Activated CD4-positive, alpha-beta T cell treated with anti-CD3 and anti-CD28 coated beads, Interleukin-2, Interleukin-6, amounts not matched to agents 100 ng/mL and 50 ng/mL, durations not matched to agents 16 hours and 8 hours (primary cell): ENCODE measurements around the gene DBF4.
"Not testable (repeated sequence)": the region's sequence is repeated elsewhere in the genome, so short reads cannot be mapped to it uniquely, and the experiment has no call there.

Experiments
- DNase-seq: peaks from one replicate; pipeline ENCODE4 v3.0.0-alpha.2; 2020

The DBF4 gene

GRCh38 chr7:87876040-87876868 is at the start of gene DBF4, which contains the start of gene SLC25A40:
TSS of gene DBF4 (plus strand) at chr7:87876493. CDS start at chr7:87876733, 240 bp downstream.
TSS of gene SLC25A40 (minus strand) at chr7:87876360. CDS start at chr7:87858727, 17,633 bp downstream.
- DNase-seq, result peak; percentile 97

DNA sequence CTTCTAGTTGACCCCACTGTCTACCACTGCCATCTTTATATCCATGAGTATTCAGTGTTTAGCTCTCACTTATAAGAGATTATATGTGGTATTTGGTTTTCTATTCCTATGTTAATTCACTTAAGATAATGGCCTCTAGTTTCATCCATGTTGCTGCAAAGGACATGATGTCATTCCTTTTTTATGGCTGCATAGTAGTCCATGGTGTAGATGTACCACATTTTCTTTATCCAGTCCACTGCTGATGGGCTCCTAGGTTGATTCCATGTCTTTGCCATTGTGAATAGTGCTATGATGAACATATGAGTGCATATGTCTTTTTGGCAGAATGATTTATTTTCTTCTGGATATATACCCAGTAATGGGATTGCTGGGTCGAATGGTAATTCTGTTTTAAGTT is 47.9 kb upstream of the DBF4 start:
- DNase-seq, result not testable (repeated sequence)

DNA sequence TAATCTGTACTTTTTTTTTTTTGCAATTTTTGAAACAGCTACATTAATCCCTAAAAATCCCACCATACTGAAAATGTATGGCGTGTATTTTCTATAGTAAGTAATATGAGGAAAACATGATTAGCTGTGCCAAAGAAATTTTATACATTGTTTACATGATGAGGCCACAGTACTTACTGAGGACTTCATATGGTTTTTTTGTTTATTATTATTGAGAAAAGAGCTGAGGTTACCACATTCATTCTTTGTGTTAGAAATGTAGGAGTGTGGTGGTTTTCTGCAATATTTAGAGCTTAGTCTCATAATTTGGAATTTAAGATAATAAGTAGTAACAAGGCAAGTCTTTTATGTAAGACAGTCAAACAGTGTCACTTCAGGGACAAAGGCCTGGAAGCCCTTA is 45.2 kb upstream of the DBF4 start:
- no peak for DNase-seq

GRCh38 chr7:87833130-87833529 is 43.2 kb upstream of the DBF4 start:
- DNase-seq, result no peak

DNA sequence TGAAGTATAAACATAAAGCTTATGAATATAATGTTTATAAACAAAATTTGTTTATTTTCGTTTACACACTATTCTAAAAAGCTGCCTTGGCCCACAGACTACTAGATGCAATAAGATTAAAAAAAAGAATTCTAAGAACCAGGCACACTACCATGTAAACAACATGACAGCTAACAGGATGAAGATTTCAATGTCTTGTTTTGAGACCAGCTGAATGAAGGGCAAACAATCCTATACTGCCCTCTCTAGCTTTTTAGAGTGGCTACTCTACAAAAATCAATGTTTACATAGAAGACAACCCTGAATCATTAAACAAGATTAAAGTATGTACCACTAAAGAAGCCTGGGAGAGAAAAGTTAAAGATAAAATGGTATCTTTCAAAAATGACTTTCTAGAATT is 38.7 kb upstream of the DBF4 start:
- no peak for DNase-seq

- no peak for DNase-seq
Observed at GRCh38 chr7:87850836-87851593, 25.3 kb upstream of the DBF4 start.

- DNase-seq, result no peak
Observed at GRCh38 chr7:87852306-87852705, 24.0 kb upstream of the DBF4 start.

GRCh38 chr7:87853237-87853864 is 22.9 kb upstream of the DBF4 start:
- no peak for DNase-seq

DNA sequence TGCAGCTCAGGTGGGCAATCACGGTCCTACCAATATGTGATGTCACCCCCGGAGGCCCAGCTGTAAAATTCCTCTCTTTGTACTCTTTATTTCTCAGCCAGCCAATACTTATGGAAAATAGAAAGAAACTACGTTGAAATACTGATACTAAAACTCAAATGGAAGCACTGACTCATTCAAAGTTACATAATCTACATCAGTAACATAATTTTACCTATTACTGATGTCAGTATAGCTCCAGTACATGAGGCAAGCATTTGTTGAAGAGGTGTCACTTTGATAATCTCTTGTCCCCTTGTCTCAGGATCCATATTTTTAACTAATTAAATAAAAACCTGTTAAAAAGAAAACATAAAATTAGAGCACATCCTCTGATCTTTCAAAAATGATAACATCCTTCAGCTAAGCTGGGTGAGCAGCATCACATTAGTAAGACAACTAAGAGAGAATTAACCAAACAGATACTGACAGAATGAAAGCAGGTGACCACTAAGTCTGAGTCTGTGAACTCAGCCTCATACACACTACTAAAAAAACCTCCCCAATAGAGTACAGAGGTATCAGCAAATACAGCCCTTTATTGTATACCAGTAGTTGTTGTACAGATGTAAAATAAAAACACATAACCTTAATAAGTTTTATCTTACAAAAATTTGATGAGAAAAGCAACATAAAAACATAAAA is 17.7 kb upstream of the DBF4 start:
- no peak for DNase-seq

DNA sequence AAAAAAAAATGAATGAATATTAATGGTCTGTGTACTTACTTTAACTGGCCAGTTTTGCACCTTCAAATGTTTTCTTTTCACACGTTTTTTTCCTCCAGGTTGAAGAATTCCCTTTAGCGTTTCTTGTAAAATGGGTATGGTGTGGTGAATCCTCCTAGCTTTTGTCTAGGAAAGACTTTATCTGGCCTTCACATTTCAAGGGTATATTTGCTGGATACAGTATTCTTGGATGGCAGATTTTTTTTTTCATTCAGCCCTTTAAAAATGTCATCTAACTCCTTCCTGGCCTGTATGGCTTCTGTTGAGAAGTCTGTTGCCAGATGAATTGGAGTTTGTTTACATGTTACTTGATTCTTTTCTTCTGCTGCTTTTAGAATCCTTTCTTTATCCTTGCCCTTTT is 10.2 kb upstream of the DBF4 start:
- no peak for DNase-seq

DNA sequence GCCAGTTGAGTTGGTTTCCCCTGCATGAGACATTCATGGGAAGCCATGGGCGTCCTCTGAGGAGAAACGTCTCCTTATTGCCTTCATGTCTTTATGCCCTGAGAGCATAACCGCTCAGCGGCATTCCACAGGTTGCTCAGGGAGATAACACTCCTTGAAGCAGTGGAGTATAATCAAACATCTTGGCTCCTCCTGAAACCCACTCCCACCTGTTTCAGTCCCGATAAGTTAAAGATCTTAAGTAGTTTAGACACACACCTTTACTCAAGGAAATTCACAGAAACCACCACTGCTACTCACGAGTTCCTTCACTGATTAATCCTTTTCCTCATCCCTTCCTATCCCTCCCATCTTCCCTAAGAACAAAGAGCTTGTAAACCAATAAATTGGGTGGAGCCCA is 9.8 kb upstream of the DBF4 start:
- not testable (repeated sequence) for DNase-seq

DNA sequence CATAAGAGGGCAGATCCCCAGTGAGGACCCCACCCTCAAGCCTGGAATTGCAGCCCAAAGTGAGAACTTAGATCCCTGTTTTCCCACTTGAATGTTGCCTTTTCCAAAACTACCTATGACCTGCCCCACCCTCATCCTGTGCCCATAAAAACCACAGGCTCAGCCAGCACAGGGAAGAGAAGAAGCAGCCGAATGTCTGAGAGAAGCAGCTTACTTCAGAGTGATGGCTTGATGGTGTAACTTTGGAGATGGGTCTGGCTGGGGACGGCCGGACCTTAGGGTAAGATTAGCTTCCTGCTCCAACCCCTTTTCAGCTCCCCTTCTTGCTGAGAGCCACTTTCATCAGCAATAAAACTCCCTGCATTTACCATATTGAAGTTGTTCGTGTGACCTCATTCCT is 5.8 kb upstream of the DBF4 start:
- no peak for DNase-seq

GRCh38 chr7:87872346-87872745 is 3.9 kb upstream of the DBF4 start:
- DNase-seq, result no peak

DNA sequence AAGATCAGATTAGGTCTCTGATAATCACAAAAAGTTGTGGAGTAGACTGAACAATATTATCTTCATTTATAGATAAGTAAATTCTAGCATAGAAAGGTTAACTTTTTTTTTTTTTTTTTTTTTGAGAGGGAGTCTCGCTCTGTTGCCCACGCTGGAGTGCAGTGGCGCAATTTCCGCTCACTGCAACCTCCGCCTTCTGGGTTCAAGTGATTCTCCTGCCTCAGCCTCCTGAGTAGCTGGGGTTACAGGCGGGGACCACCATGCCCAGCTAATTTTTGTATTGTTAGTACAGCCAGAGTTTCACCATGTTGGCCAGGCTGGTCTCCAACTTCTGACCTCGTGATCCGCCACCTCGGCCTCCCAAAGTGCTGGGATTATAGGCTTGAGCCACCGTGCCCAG is 3.0 kb upstream of the DBF4 start:
- DNase-seq, result not testable (repeated sequence)

DNA sequence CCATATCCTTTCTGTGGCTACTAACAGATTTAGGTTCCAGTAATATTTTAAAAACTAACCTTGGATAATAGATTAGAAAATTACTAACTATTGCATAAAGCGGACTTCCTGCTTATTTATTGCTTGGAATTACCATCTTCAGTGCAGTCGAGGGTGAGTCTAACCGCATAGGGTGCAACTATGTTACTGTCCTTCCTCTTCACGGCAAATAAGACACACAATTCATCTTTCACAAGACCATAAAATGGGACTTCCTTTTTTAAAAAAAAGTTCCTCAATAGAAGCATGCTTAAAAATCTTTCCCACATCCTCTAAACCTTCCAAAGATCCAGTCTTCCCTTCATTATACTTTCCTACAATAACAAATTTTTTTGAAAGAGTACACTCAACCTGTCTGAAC is 2.2 kb upstream of the DBF4 start:
- no peak for DNase-seq

- peak; percentile 10 for DNase-seq
Observed at GRCh38 chr7:87875151-87876039, 898 bp upstream of the DBF4 start.

DNA sequence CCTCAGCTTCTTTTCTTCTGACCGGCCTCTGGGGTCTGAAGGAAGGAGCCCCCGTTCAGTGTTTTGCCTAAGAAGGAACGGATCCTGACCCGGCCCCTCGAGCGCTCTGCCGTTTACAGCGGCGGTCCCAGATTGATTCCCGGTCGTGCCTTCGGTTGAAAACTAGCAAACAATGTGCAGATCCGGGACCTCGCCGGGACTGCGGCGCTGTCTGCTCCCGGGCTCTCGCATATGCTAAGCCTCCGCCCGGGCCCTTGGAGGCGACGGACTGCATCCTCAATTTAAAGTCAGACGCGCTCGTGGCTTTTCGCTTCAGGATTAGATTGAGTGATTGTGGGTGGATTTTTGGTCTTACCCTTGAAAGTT is 559 bp downstream of the DBF4 start:
- DNase-seq, result peak; percentile 60

DNA sequence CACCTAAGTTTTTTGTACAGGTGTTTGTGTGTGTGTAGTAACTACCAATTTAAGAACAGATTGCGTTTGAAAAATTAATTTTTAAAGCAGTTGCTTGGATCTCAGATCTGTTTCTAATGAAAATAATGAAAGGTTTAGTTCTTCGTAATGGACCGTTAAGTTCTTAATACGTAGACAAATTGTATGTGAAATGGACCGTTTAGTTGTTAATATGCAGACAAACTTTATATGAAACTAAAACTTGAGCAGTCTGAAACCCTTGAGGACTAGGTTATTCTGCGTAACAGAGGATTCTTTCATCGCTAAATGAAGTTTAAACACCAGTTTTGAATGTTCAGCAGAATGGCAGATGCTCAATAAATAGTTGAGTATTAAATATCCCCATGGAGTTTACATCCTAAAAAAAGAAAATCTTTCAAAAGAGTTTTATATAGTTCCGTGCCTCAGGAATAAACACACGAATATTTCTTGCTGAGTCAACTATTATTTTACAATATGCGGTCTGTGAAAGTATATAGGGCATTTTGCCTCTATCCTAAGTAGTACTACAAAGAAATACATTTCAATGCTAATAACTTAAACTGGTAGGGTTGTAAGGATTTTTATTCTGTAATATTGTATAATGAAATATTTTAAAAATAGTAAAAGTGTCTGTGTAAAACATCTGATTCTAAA is 1.2 kb downstream of the DBF4 start:
- no peak for DNase-seq

- no peak for DNase-seq
Observed at GRCh38 chr7:87878208-87878735, 2.0 kb downstream of the DBF4 start.

GRCh38 chr7:87882151-87882937 is 6.1 kb downstream of the DBF4 start:
- DNase-seq, result no peak
